ENCODE measurements around the gene POLQ.

DNA sequence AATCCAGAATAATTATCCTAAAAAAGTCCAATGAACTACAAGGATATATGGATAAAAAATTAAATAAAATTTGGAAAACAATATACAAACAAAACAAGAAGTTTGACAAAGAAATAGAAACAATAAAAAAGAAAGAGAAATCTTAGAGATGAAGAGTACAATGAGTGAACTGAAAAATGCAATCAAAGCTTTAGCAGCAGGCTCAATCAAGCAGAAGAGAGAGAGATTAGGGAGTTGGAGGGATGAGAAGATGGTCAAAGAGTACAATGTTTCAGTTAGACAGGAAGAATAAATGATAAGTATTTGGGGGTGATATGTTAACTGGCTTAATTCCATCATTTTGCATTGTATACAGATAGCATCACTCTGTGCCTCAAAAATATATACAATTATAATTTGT is 29.9 kb downstream of the POLQ start:
- TF ChIP-seq CTCF (IDR thresholded peaks at IDR 0.05 in 4 of 5, conservative IDR thresholded peaks at IDR 0.05 in 1 of 5): no peak
- TF ChIP-seq POLR2A (IDR thresholded peaks at IDR 0.05): no peak

Measured in gastrocnemius medialis (tissue), 4 donors.